ENCODE measurements around the gene SYTL2. TPM values are rescaled to one million over a fixed set of nuclear protein-coding genes. Genes with fewer than 3 reads are reported as not detected.

Gene SYTL2
- total RNA-seq, 1 donor from 2014 or later = 4.8 TPM

GRCh38 chr11:85767246-85767945 is 43.5 kb downstream of the SYTL2 start:
- no peak for DNase-seq (ENCODE audit: low spot score)
- no peak for ATAC-seq

DNA sequence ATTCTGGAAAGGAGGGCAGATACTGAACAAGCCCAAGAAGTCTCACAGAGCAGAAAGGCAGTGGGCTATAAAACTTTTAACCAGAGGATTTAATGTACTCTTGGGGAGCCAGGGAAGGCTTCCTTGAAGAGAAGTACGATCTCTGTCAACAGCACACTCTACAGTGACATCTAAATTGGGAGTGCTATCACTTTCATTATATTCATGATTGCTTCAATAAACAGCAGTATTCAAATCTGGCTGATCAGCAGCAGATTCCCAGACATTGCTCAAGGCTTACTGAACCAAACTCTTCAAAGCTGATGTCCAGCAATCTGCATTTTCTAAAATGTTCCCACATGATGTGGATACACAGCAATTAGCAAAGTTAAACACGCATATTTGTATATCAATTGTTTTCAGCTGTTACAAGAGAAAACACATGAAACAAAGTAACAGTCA is 44.2 kb downstream of the SYTL2 start:
- DNase-seq (ENCODE audit: low spot score) = no peak
- no peak for ATAC-seq

GRCh38 chr11:85764796-85765195 is 46.1 kb downstream of the SYTL2 start:
- DNase-seq (ENCODE audit: low spot score) = no peak
- no peak for ATAC-seq

GRCh38 chr11:85762226-85762625 is 48.7 kb downstream of the SYTL2 start:
- ATAC-seq = no peak

DNA sequence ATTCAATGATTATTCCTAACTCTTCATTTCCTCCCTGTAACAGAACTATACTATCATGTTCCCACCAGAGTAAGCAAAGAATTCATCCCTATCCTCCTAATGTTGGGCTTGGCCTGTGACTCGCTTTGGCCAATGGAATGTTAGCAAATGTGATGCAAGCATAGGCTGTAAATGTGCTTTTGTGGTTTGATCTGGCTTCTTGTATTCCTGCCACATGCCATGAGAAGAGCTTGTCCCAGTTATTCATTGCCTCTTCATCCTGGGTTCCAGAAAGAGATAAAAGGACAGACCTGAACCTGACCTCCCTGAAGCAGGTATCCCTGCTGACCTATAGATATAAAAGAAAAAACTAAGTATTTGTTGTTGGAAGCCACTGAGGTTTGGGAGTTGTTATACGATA is 51.0 kb downstream of the SYTL2 start:
- DNase-seq (ENCODE audit: low spot score) (no peak), ATAC-seq (no peak)

More at GRCh38 chr11:85762226-85762625, 48.7 kb downstream of the SYTL2 start:
- DNase-seq (ENCODE audit: low spot score) = no peak

- no peak for DNase-seq (ENCODE audit: low spot score)
- ATAC-seq = no peak
Observed at GRCh38 chr11:85758480-85759039, 52.4 kb downstream of the SYTL2 start.

GRCh38 chr11:85758026-85758425 is 52.9 kb downstream of the SYTL2 start:
- no peak for DNase-seq (ENCODE audit: low spot score)
- ATAC-seq = no peak

- DNase-seq (ENCODE audit: low spot score) (no peak), ATAC-seq (no peak)
Observed at GRCh38 chr11:85756401-85757200, 54.3 kb downstream of the SYTL2 start.

DNA sequence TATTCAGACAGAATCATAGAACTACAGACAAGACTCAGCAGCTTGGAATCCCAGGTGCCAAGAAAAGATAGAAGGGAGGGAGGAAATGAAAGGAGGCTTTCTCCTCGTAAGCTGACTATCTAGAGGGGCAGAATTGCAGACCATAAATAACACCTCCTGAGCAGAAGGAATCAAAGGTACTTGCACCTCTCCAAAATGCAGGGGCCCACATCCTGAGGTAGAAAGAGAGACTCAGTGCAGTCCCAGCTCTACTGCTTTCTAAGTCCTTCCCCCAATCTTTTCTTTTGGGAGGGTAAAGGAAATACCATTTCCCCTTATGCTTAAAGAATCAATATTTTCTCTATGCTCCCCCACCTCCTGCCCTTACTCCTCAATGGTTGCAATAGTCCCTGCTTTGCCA is 55.2 kb downstream of the SYTL2 start:
- ATAC-seq = no peak
- no peak for DNase-seq (ENCODE audit: low spot score)

DNA sequence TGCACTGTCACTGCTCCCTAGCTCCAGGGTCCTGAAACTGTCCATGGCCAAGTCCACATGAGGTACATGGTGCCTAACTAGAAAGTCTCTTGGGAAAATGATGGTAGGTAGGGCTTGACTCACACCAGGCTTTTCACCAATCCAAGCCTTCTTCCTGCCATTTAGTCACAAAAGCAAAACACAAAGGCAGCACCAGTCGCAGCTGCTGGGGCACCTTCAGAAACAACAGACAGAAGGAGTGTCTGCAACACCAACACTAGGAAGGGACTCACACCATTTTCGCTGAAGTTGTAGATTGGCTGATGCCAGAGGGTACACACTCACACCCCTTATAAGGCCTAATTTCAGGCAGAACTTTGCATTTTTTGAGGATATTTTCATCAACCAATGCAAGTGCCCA is 55.7 kb downstream of the SYTL2 start:
- ATAC-seq (no peak), DNase-seq (ENCODE audit: low spot score) (no peak)

GRCh38 chr11:85752890-85753581 is 57.9 kb downstream of the SYTL2 start:
- ATAC-seq = no peak
- no peak for DNase-seq (ENCODE audit: low spot score)

GRCh38 chr11:85752201-85752889 is 58.6 kb downstream of the SYTL2 start:
- no peak for ATAC-seq
- DNase-seq (ENCODE audit: low spot score) = no peak

DNA sequence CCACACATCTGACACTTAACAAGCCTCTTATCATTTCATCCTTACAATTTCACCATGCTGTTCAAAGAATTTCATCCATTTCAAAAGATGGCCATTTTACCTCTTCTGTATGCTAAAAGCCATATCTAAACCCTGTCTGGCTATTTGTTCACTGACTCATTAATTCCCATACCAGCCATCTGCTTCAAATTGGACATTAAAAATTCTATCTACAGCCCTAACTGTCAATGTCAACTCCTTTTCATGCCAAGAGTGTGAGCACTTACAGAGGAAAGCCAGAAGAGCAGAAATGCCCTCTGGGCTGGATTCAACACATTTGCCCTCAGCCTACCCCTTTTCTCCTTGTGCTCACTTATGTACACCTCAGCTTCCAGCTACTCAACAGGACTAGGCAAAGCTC is 59.2 kb downstream of the SYTL2 start:
- ATAC-seq (no peak), DNase-seq (ENCODE audit: low spot score) (no peak)

GRCh38 chr11:85750646-85751045 is 60.3 kb downstream of the SYTL2 start:
- no peak for ATAC-seq
- no peak for DNase-seq (ENCODE audit: low spot score)

DNA sequence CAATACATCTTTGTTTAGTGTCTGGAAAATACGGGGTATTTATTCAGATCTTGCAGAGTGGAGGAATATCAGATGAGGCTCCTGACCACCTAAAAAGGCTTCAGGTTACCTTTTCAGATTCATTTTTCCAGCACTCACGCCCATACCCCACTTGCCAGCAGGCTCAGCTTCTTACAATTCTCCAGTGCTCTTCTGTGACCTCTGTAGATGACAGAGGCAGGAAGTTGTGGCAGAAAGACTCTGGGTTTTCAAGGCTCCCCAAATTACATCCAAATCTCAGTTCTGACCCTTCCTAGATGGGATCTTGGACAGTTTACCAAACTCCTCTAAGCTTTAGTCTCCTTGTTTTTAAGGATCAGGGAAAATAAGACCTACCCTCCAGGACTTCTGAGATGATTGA is 61.1 kb downstream of the SYTL2 start:
- DNase-seq (ENCODE audit: low spot score) (no peak), ATAC-seq (no peak)

DNA sequence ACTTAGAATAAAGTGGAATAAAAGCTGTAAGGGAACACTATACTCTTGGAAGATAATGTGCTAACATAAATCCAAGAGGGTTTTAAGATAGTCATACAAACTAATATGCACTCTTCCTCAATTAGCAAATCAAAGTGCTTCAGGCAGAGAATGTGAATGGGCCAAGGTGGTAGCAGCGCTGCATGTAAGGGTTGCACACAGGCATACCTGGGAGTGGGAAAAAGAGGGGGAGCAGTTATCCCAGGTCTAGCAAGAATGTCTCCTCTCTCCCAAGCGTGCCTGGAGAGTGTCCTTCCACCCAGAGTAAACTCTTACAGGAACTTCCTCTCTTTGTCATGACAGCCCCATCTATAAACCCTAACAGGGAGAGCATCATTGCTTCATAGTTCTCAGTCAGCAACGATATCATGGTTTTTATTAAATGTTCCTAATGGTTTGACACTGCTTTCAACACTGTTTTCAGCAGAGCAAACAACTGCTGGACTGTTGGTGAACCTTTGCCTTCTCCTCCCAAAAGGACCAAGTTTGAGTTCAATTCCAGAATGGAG is 61.6 kb downstream of the SYTL2 start:
- no peak for DNase-seq (ENCODE audit: low spot score)
- no peak for ATAC-seq

DNA sequence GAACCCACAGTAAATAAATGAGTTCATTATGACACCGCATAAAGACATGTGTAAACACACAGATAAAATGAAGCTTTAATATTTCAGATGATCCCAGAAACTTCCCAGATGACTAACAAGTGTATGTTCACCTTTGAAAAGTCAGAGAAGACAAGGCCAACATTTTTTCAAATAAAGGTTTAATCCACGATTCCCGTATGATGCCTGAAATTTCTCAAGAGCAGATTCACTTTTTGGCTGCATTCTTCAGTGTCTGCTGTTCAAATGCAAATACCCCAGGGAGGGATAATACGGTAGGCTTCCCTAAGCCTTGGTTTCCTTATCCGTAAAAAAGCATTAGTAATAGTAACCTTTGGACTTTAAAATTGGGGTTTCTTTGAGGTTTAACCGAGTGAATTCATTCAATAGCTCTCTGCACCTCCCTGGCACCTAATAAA is 62.5 kb downstream of the SYTL2 start:
- ATAC-seq = no peak
- DNase-seq (ENCODE audit: low spot score) = no peak

- peak; percentile 70 for ATAC-seq
- DNase-seq (ENCODE audit: low spot score) = no peak
Observed at GRCh38 chr11:85746670-85747069, 64.3 kb downstream of the SYTL2 start.

- ATAC-seq = peak; percentile 44
- no peak for DNase-seq (ENCODE audit: low spot score)
Observed at GRCh38 chr11:85745626-85746025, 65.3 kb downstream of the SYTL2 start.

GRCh38 chr11:85742873-85743275 is 68.1 kb downstream of the SYTL2 start:
- ATAC-seq (no peak), DNase-seq (ENCODE audit: low spot score) (no peak)

Data from left lobe of liver (tissue), 2 donors.